ENCODE results near the gene PFN2.
A peak's percentile ranks its signal among the peaks of the same experiment; 100 is the strongest.
"Not testable (repeated sequence)": the region's sequence is repeated elsewhere in the genome, so short reads cannot be mapped to it uniquely, and the experiment has no call there.

The PFN2 gene, protein sequence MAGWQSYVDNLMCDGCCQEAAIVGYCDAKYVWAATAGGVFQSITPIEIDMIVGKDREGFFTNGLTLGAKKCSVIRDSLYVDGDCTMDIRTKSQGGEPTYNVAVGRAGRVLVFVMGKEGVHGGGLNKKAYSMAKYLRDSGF

DNA sequence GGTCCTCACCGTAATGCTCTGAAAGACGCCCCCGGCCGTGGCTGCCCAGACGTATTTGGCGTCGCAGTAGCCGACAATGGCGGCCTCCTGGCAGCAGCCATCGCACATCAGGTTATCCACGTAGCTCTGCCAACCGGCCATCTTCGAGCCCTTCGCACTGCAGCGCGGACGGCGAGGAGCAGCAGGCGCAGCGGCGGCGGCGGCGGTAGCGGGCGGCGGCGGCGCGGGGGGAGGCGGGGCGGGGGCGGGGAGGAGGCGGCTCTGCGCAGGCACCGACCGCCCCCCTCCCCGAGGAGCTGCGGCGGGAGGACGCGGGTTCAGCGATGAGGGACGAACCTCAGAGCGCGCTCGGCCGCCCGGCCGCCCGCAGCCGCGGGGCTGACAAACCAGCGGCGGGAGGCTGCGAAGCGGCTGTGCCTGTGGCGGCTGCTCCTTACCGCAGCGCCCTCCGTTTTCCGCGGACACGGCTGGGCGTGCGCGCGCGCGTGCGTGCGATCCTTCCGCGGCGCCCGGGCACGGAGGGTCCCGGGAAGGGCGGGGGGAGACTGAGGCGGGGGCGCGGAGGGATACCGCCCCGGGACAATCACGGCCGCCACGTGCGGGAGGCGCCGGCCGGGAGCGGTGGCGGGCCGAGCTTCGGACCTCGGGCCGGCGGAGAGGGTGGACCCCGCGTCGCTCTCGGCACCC lies at the start of gene PFN2:
TSS of gene PFN2 (minus strand) at position 180 of the 687 bp plus-strand sequence. CDS start at position 141, 39 bp downstream.
- peak; percentile 63 for DNase-seq

DNA sequence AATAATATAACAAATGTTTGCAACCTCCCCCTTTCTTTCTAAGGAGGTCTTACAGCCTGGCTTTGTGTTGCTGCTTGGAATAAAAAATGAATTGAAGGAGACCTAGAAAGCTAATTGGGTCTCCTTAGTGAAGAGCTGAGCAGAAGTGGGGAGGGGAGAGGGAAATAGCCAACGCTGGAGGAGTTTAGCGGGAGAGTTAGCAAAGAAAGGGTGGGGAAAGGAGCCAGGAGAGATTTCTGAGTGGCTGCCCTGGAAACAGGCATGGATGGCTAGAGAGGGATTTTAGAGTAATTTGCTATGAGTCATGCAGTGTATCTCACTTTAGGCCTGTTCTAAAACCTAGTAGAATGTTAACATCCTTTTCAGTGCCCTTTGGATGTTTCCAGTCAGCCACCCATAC lies 45.2 kb upstream of the PFN2 start:
- DNase-seq, result no peak

DNA sequence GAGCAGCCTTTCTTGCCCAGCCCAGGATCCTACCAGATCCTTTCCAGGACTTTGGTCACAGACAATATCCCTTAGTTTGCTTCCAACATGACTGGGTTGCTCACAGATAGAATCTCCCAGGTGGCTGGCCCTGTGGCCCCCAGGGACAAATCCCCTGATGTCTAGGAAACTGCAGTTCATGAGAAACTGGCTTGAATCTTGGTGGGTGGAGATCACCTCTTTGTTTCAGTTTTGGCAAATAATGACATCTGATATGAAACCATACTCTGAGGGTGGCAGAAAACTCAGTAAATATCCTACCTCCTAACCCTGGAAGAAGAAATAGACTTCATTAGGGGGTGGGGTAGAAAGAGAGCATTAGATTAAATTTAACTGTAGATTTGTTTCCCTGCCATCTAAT lies 44.1 kb upstream of the PFN2 start:
- DNase-seq, result no peak

DNA sequence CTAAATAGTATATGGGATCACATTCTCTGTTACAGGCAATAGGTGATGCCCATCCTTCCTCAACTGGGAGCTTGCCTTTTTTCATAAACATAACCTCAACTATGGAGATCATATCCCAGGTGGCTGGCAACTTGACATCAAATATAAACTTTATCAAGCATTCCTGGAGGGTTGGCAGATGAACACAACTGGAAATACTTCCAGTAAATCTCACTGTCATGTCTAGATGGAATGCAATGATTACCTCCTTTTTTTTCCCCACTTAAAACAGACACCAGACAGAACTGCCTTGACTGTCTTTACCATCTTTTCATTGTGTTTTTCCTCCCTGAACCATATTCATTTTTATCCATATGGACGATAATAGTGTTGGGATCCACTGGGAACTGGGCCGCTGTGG lies 43.1 kb upstream of the PFN2 start:
- DNase-seq, result no peak

DNA sequence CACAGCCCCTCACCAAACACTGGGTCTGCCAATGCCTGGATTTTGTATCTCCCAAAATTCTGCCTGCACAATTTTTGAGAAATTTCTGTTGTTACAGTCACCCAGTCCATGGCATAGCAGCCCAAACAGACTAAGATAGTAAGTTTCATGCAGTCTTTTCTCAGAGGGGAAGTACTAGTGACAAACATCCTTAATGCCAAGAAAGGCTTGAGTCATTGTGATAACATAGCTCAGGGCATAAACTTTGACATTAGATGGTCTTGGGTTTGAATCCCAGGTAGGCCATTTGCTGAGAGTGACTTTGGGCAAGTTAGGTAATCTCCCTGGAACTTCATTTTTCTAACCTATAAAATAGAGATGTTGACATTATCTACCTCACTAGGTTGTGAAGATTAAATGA lies 36.1 kb upstream of the PFN2 start:
- DNase-seq, result no peak

DNA sequence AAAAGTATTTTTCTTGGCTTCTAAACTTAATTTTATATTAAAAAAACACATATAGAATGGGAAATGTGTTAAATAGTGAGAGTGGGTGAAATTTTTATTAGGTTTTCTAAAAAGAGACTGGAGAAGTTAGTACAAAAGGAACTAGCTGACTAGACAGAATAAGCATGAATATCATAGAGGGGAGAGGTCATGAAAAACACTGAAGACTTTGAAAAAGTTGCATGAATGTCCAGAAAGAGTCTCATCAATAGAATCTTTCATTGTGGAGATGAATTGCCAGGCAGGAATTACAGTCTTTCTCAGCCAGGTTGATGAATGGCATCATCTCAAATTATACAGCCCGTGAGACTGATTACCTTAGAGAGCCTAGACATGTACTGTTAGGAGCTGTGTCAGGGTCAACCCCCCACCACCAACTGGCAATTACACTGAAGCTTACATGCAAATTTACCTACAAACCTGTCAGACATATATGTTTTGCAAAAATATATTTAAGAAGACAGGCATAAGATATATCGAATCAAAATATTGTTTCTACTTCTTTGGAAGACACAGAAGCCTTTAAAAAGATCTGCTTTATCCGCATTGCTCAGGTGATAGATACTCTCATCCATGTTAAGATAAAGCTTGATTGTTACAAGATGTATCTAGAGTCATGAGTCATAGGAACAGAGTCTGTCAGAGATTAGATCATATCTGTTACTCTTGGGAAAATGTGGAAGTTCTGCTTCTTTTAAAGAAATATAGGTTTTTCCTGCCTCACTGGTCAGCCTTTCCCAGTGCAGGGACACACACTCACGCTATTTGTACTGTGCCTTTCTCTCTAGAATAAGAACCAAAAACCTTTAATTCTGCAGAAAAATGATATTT lies 34.8 kb upstream of the PFN2 start:
- no peak for DNase-seq

DNA sequence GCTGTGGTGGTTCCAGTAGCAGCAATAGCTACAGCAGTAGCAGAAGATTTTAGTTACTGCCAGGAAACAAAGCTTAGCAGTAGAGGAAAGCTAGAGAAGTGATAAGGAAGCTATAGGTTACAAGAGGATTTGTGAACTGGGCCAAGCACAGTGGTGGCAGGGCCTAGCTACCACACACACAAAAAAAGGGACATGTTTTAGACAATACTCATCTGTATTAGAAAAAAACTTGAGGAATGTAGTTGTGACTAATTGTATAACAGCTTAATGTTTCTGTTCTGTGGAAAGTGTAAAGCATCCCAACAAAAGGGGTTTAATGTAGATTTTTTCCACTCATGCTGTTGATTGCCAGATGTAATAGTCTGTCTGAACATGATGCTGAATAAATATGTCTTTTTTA lies 29.9 kb upstream of the PFN2 start:
- no peak for DNase-seq

DNA sequence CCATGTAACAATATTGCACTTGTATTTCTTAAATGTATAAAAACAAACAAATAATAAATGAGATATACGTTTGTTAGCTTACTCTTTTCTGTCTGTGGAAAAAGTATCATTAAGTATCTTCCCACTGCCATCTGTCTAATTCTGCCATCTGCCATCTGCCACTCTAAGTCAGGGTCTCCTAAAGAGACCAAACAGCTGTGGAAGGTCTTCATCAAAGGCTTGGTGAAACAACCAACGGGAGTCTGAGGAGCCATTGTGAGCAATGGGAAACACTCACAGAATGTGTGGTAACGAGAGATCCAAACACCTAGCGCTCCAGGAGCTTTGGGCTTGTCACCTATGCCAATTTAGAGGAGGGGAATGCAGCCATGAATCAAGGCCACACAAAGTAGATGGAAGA lies 28.7 kb upstream of the PFN2 start:
- DNase-seq, result peak; percentile 82

DNA sequence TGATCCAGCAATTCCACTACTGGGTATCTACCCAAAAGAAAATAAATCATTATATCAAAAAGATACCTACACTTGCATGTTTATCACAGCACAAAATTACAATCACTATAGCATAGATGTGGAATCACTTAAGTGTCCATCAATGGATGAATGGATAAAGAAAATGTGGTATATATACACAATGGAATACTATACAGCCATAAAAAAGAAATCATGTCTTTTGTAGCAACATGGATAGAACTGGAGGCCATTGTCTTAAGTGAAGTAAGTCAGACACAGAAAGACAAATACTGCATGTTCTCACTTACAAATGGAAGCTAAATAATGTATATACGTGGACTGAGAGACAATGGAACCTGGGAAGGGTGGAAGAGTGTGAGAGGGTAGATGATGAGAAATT lies 28.3 kb upstream of the PFN2 start:
- no peak for DNase-seq

DNA sequence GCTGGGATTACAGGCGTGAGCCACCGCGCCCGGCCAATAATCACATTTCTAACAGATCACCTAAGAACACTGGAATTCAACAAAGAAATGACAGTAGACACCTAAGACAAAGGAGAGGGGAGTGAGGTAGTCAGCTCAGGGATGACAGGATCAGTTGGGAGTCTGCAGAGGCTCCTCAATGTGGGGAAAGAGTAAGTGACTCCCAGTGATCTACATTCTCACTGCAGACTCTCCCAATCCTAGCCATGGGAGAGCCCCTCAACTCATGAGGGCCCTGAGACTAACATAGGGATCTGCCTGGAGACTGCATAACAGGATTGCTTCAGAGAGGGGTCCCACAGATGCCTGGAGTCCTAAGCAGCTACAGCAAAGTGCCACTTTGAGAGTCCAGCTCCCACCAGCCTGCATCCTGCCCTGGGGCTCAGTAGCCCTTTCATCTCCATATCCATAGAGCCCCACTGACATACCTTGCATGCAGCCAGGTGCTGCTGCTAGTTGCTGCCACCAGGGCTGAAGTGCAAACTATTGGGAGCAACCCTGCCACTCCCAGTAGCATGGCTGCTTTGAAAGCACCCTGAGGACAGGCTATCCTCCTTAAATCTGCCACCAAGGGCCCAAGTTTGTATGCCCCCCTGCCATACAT lies 21.8 kb upstream of the PFN2 start:
- no peak for DNase-seq

DNA sequence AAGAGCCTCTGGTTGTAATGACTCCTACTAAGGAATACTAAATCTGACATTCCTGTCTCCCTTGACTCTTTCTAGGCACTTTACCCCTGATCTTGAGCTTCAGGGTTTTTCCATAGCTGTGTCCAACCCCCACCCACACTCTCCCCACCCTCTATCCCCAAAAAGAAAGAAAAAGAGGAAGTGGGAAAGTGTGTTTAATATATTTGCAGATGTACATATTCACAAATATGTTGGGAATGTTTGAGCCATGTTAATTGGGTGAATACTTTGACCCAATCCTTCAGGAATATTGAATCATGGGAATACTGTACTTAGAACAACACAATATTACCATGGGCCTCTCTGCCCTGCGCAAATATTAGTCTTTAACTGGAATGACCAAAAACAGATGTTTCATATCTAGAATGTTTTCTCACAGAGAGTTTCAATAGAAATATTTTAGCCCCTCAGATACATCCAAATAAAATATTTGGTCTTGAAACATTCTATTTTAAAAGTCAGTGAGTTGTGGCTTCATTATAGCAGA lies 19.8 kb upstream of the PFN2 start:
- no peak for DNase-seq

DNA sequence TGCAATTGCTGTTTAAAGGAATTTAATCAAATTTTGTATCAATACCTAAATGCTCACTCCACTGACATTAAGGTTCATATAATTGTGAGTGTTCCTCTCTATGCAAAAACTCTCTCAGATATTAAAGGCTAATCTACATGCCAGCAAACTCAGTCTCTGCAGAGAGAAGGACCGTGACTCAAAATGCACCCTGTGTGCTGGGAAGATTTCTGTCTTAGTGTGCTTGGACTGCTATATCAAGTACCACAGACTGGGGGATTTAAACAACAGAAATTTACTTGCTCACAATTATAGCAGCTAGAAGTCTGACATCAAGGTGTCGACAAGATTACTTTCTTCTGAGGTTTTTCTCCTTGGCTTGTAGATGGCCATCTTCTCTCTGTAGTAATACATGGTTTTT lies 18.6 kb upstream of the PFN2 start:
- DNase-seq, result no peak

DNA sequence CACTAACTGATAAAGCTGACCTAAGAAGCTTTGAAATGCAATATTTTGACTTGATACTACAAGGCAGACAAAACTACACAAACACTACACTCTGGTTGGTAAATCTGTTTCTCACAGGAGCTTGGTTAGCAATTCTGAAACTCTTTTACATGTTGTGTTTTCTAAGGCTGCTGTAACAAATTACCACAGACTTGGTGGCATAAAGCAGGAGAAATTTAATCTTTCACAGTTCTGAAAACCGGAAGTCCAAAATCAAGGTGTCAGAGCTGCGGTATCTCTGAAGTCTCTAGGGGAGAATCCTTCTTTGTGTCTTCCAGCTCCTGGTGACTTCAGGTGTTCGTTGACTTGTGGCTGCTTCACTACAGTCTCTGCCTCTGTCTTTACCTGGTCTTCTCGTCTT lies 12.9 kb upstream of the PFN2 start:
- DNase-seq, result no peak

DNA sequence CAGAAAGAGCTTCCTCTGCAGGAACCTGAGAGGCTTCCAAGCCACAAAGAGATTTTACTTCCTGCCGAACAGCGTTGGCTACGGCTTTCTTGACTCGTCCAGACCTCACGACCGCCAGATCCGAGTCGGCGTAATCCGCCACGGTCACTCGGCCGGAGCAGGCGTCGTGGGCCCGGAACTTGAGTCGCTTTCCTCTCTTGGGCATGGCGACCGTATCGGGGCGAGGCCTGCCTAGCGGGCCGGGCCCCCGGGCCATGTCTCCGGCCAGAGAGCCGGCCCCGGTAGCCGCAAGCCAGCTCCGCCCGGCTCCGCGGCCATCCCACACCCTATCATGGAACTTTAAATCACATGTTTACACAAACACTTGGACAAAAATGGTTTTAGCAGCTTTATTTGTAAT lies 12.4 kb upstream of the PFN2 start:
- not testable (repeated sequence) for DNase-seq

DNA sequence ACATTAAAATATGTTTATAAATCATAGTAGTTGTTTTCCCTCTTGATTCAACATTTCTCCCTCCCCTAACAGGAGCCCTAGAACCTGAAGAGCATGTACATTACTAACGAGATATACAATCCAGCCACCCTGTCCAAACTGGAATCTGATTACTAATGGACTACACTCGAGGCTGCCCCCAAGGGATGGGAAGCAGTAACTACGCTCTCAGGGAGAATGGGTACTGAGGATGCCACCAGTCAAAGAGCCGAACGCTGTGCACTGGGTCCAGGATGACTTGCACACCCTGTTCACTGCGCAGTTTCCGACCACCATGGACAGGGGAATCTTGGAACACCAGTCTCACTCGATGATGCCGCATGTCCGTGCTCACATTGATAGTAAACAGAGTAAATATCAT lies 11.3 kb upstream of the PFN2 start:
- DNase-seq, result not testable (repeated sequence)

DNA sequence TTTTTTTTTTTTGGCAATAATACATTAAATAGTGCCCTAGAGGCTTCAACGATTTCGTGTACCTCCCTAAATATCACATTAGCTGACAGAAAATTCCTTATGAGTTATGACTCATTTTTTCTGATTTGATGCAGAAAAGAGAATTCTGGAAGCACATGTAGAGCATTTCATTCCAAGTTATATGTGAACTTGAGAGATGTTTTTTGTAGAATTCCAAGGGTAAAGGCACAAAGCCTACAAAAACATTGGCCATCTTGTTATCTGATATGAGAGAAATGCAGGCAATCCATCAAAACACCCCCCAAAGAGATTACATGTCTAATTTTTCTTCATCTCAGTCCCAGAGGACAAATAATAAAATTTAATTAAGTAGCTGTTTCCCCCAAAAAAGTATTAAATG lies 6.7 kb upstream of the PFN2 start:
- no peak for DNase-seq

DNA sequence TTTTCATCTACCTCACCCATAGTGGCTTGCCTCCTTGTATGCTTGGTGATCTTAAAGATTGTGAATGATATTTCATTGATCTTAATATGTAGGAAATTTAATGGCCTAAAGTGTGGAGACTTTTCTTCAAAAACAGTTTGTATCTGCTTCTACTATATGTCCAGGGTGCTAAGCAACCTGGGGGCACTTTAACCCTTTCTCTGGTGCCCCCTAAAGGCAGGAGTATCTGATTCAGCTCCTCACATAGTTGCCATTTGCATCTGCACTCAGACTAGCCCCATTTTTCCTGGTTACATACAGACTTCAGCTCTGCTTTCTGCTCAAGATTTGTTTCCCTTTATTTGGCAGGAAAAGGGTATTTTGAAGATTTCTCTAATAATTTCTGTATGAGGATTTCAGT lies 5.2 kb upstream of the PFN2 start:
- DNase-seq, result no peak

DNA sequence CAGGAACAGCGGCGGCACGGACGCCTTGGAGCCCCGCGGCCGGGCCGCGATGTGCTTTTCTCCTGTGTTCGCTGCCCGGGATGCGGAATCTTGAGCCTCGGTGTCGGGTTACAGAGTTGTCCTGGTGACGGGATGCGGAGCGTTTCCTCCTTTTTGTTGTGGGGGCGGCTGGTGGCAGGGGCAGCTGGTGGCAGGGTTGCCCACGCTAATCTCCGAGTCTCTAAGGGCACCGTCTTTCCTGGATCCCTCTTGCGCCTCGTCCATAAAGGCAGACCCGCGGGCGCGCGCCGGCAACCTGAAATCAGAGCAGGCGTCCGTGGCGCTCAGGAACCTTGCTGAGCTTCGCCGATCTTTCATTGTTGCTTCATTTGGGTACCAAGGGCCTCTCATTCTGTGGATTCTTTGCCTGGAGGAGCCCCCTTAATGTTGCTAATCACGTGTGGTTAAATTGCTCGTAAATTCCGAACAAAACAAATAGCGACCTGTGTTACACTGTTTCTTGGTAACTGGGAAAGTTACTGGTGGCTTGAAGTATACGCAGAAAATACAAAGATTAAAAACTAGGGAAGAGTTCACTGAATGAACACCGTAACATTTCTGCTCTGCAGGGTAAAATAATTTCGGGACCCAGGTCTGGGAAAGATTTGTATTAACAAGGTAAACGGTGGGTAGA lies 844 bp upstream of the PFN2 start:
- peak; percentile 90 for DNase-seq

DNA sequence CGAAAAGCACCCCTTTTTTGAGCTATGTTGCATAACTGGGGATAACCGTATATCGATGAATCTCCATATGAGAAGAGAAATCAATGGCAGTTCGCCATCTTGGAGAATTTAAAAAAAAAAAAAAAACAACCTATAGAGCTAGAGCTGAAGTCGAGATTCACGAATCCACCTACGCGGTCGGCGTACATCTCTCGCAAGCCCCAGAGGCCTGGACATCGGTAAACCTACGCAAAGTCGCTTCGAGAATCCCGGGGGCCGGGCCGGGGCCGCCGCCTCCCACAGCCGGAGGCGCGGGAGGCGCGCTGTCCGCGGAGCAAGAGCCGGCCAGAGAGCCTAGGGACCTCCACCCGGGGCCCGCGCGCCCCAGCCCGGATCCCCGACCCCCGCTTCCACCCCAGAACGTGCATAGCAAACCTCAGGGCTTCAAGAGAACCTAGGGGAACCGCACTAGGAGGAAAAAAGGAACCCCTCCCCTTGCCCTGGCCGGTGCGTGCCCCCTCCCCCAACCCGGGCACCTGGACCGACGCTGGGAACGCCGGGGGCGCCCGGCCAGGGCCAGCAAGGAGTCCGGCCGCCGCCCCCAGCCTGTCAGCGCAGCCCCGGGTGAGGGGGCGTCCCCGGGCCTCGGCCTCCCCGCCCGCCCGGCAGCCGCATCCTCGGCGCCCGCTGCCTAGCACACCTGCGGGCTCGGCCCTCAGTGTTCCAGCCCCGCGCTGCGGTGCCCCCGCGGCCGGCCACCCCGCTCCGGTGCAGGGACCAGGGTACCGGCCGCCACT lies 567 bp downstream of the PFN2 start:
- DNase-seq, result no peak

DNA sequence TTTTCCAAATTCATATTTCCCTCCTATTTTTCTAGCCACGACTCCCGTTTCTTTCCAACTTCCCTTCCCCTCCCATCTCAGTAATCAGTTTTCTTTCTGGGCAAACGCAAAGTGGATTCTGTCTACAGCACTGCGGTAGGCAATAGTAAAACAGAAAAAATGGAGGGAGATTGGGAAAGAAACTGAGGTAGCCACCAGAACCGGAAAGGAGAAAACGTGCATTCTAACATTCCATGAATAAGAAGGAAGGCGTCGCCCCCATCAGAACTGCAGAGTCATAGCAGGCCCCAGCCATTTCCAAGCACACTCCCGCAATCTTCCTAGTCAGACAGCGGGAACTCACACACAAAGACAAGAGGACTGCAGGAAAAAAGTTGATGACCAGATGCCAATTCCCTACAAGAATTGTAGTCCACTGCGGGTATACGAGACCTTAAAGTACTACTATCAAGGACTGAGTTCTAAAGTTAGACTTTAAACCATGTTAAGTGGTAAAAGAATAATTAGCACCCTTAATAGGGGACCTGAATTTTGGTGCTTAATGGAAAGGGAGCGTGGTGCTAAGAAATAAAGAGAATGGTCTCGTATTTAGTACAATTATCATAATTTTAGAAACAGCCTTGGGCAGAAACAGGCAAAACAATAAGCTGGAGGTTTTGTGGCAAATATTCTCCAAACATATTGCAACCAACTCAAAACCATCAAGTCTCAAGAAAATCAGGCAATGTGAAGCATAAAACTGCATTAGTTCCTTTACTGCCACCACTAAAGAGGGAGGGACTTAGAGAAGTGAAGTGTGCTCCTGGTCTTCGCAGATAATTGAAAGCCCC lies 1.4 kb downstream of the PFN2 start:
- DNase-seq, result peak; percentile 63

DNA sequence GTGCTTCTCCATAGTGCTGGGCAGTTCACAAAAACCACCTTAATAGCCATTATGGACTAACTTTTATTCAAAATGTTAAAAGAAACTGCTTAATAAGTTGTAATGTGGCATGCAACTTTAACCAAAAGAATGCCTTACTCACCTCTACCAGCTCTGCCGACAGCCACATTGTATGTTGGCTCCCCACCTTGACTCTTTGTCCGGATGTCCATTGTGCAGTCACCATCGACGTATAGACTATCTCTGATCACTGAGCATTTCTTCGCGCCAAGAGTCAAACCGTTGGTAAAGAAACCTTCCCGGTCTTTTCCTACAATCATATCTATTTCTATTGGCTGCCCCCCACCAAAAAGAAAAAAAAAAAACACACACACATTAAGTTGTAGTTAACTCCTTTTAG lies 2.5 kb downstream of the PFN2 start:
- DNase-seq, result no peak

All from NCI-H524 treated with DMSO at 0.1 percent for 48 hours (cell line).